GM18909 (cell line): ENCODE data around the gene LRRFIP1.

Experiments used
- ATAC-seq: cut with Tn5 transposase; IDR thresholded peaks from one replicate; pipeline ENCODE4 v1.9.1; 2021; ENCODE audit warnings: mild to moderate bottlenecking; ENCODE audit not compliant: unreplicated experiment, poor library complexity

LRRFIP1 gene

DNA sequence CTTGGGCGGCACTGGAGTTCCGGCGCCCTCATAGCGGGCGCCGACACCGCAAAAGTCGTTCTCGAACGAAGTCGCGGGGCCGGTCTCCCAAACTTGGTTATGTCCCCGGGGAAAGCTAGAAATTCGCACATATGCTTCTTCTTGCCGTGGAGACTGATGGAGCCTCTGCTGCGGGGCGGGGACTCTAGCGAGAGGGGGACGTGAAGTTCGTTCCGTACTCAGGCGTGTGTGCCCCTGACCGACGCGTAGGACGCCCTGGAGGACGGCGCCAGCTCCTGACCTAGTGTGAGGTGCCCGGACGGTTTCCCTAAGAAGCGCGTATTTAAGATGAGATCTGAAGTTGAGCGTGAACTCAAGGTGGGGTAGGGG lies 171.7 kb downstream of the LRRFIP1 start:
- no peak for ATAC-seq

- no peak for ATAC-seq
Measured at GRCh38 chr2:237801466-237801865, 174.1 kb downstream of the LRRFIP1 start.

- no peak for ATAC-seq
Measured at GRCh38 chr2:237806334-237806733, 178.9 kb downstream of the LRRFIP1 start.

GRCh38 chr2:237815637-237816036 lies 188.2 kb downstream of the LRRFIP1 start:
- ATAC-seq, result no peak

DNA sequence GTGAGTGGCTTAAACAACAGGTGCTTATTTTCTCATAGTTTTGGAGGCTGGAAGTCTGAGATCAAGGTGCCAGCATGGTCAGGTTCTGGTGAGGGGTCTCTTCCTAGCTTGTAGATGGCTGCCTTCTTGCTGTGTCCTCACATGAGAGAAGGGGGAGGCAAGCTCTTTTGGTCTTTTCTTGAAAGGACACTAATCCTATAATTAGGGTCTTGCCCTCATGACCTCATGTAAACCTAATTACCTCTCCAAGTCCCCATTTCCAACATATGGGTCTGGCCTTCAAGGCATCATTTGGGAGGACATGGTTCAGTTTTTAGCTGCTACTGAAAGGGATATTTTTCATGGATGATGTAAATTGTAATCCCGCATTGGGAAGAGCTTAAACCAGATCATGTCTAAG lies 189.1 kb downstream of the LRRFIP1 start:
- no peak for ATAC-seq

- ATAC-seq, result no peak
Measured at GRCh38 chr2:237818066-237818473, 190.7 kb downstream of the LRRFIP1 start.

DNA sequence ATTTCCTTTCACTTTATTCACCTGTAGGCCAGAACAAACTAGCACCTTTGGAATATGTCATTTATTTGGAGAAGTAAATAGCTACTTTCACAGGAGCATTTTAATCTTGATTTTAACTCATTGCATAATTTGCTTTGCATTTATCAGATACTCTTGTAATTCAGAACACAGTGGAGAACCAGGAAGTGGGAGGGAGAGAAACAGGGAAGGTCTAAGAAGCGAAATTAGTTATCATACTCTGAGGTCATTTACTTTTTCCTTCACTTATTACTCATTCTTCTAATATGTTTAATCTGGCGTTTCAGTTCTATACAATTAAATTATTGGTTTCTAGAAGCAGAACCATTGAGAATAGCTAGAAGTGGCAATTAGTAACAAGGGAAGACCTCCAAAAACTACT lies 191.8 kb downstream of the LRRFIP1 start:
- no peak for ATAC-seq

- ATAC-seq, result no peak
Measured at GRCh38 chr2:237820421-237820820, 193.0 kb downstream of the LRRFIP1 start.

GRCh38 chr2:237823544-237823943 lies 196.2 kb downstream of the LRRFIP1 start:
- ATAC-seq, result no peak

DNA sequence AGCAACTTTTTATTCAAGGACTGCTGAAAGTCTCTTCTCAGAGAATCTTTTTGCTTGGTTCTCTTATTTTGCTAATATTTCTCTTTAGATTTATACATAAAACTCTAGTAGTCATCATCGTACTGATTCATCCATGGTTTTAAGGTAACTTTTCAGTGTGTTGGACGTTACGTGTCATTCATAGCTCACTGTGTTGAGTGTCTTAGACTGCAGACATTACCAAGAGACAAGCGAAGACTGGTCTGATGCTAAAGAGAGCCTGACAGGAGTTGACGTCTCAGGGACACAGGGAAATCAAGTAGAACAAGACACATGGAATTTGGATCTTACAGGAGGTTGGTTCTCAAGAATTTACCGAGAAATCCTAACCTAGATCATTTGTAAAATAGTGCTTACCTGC lies 196.7 kb downstream of the LRRFIP1 start:
- ATAC-seq, result no peak

GRCh38 chr2:237827421-237827987 lies 200.1 kb downstream of the LRRFIP1 start:
- ATAC-seq, result no peak
